WERI-Rb-1 (cell line): ENCODE measurements around the gene CRYL1.

Experiments
- DNase-seq: peaks from one replicate; pipeline ENCODE4 v3.0.0-alpha.2; 2020
- H3K27ac ChIP-seq: fragments of 250-450 bp; sonication (Bioruptor Pico); 2 replicates; pipeline ENCODE4 v1.5.1; 2020; ENCODE audit warnings: mild to moderate bottlenecking, moderate library complexity
- H3K27me3 ChIP-seq: fragments of 250-450 bp; sonication (Bioruptor Pico); 2 replicates; pipeline ENCODE4 v1.5.1; 2021; ENCODE audit warnings: mild to moderate bottlenecking, low read depth, moderate library complexity; ENCODE audit not compliant: insufficient read depth, severe bottlenecking
- H3K36me3 ChIP-seq: fragments of 250-450 bp; sonication (Bioruptor Pico); 2 replicates; pipeline ENCODE4 v1.5.1; 2020; ENCODE audit warnings: mild to moderate bottlenecking, moderate library complexity
- H3K4me3 ChIP-seq: 2 replicates; pipeline ENCODE4 v1.5.1; 2011; ENCODE audit warnings: low read depth, mild to moderate bottlenecking, control low read depth, low read length
- H3K9me3 ChIP-seq: fragments of 250-450 bp; sonication (Bioruptor Pico); 2 replicates; pipeline ENCODE4 v1.5.1; 2021; ENCODE audit warnings: mild to moderate bottlenecking, moderate library complexity; ENCODE audit not compliant: severe bottlenecking
- TF ChIP-seq, protein P1 (sequence below): IDR thresholded peaks from 2 replicates; pipeline ENCODE4 v1.5.1; 2011; ENCODE audit warnings: low read depth, mild to moderate bottlenecking, control low read depth, inconsistent platforms, low read length

CRYL1 gene

DNA sequence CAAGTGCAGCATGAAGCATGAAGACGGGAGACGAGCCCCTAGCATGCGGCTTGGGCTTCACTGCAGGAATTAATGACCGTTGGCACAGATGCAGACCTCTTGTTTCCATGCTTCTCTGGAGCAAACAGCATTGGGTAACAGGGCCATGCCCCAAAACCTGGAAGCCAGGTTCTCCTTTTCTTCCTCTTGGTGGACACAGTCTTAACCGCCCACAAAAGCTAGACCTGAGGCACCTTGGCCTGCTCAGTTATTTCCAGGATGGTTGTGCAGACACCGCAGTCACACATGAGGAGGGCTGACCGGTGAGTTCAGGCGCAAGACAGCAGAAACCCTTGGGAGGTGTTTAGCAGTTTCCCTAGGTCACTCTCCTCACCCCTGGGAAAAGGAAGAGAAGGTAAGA, 159.6 kb downstream of the CRYL1 start:
- no peak overlapping the region for H3K4me3 ChIP-seq
- no peak overlapping the region for H3K27ac ChIP-seq
- H3K9me3 ChIP-seq: peaks cover 4% of the 10 kb centered on the region
- DNase-seq: no peak
- no peaks in the 10 kb centered on the region for H3K36me3 ChIP-seq
- TF ChIP-seq, protein P1, sequence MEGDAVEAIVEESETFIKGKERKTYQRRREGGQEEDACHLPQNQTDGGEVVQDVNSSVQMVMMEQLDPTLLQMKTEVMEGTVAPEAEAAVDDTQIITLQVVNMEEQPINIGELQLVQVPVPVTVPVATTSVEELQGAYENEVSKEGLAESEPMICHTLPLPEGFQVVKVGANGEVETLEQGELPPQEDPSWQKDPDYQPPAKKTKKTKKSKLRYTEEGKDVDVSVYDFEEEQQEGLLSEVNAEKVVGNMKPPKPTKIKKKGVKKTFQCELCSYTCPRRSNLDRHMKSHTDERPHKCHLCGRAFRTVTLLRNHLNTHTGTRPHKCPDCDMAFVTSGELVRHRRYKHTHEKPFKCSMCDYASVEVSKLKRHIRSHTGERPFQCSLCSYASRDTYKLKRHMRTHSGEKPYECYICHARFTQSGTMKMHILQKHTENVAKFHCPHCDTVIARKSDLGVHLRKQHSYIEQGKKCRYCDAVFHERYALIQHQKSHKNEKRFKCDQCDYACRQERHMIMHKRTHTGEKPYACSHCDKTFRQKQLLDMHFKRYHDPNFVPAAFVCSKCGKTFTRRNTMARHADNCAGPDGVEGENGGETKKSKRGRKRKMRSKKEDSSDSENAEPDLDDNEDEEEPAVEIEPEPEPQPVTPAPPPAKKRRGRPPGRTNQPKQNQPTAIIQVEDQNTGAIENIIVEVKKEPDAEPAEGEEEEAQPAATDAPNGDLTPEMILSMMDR: no peak
- peaks cover 86% of the 10 kb centered on the region for H3K27me3 ChIP-seq

DNA sequence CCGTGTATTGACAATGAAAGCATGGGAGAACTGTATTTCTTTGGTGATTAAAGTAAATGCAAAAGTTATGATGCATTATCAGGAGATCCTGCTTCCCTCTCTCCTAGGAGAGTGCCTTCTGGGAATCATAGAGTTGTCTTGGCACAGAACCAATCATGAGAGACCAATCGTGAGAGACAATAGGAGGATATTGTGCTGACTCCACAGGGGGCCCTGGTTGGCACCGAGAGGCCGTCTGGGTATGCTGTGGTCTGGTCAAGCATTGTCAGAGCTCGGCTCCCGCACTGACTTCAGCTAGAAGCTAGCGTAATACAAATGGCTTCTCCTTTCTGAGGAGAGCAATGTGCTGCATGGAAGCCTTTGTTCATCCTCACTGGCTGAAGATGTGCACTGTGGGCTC, 162.1 kb downstream of the CRYL1 start:
- DNase-seq: no peak
- H3K27ac ChIP-seq: no peak overlapping the region
- no peak overlapping the region for H3K4me3 ChIP-seq
- H3K27me3 ChIP-seq: peaks cover 86% of the 10 kb centered on the region
- TF ChIP-seq, protein P1: no peak
- no peaks in the 10 kb centered on the region for H3K36me3 ChIP-seq
- H3K9me3 ChIP-seq: peaks cover 9% of the 10 kb centered on the region

DNA sequence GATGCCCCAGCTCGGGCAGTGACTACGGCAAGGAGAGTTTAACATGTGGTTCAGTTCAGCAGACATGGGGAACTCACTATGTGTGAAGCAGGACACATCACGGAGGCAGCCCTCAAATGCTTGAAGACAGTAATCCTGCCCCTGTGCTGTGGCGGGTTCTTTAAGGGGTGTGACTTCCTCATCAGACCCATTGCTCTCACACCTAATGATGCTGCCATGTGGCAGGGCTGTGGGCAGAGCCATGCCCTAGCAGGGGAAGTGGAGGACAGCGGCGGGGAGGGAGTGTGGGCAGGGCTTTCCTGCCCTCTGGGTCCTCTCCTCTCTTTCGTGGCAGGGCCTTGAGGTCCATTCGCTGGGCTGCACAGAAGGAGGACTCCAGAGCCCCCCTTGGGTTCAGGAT, 162.5 kb downstream of the CRYL1 start:
- DNase-seq: no peak
- Histone ChIP-seq H3K9me3 (peaks cover 9% of the 10 kb centered on the region), H3K27ac (no peak overlapping the region), H3K27me3 (peaks cover 89% of the 10 kb centered on the region), H3K36me3 (no peaks in the 10 kb centered on the region), H3K4me3 (no peak overlapping the region)
- TF ChIP-seq, protein P1: no peak

GRCh38 chr13:20362484-20363041, 163.1 kb downstream of the CRYL1 start:
- Histone ChIP-seq H3K4me3 (no peak overlapping the region), H3K27me3 (peaks cover 91% of the 10 kb centered on the region), H3K27ac (no peak overlapping the region), H3K36me3 (no peaks in the 10 kb centered on the region), H3K9me3 (peaks cover 9% of the 10 kb centered on the region)
- no peak for DNase-seq
- TF ChIP-seq, protein P1: no peak

DNA sequence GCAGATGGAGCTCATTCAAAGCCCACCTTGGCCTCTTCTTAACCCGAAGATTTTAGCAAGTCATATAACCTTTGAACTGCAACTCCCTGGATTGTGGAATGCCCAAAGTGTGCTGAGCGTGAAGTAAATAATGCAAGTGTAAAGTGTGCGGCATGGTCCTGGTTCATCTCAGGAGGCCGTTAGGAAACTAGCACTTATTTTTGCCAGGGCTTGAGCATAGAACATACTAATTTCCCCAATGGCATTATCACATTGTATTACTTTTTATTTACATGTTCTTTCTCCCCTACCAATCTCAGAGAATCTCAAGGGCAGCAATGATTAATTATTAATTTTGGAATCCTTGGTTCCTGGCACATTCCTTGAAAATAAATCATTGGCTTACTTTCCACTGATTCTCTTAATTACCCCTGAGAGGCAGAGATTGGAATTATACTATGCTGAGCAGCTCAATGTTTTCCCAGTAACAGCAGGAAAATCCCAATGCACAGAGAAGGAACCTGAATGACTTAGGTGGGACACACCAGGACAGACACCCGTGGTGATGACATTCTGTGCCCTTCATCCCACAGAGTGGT, 164.7 kb downstream of the CRYL1 start:
- Histone ChIP-seq H3K36me3 (no peaks in the 10 kb centered on the region), H3K4me3 (no peak overlapping the region), H3K9me3 (peaks cover 4% of the 10 kb centered on the region), H3K27ac (no peak overlapping the region), H3K27me3 (peaks cover 94% of the 10 kb centered on the region)
- DNase-seq: no peak
- TF ChIP-seq, protein P1: no peak

GRCh38 chr13:20360041-20360491, 165.6 kb downstream of the CRYL1 start:
- no peak for DNase-seq
- H3K36me3 ChIP-seq: no peaks in the 10 kb centered on the region
- peaks cover 4% of the 10 kb centered on the region for H3K9me3 ChIP-seq
- H3K27me3 ChIP-seq: peaks cover 100% of the 10 kb centered on the region
- H3K27ac ChIP-seq: no peak overlapping the region
- TF ChIP-seq, protein P1: no peak
- H3K4me3 ChIP-seq: no peak overlapping the region
